Heart left ventricle (tissue), 13 donors: Measurements from ENCODE around the gene KRT80.

Experiments
- CTCF ChIP-seq, 12 donors: fragments of 200-600 bp; sonication (generic) in 4 of 12; IDR thresholded peaks; one replicate each; pipeline versions ENCODE4 v1.5.0 to v1.8.0; 2018 to 2022; ENCODE audit warnings: antibody characterized with exemption in 12 of 12, mild to moderate bottlenecking in 5 of 12
- POLR2A ChIP-seq, 2 donors: fragments of 450-650 bp; IDR thresholded peaks; one replicate each; pipeline ENCODE4 v1.6.1; 2017; ENCODE audit warnings: antibody characterized with exemption in 2 of 2, mild to moderate bottlenecking in 2 of 2, moderate library complexity in 2 of 2
- donor health status: ischemic (EF 13 %, LVEDD 7.1; RV severe dilation, severe dysfunction).
- donor health status: DM: no; HTN: yes; CAD: no.
- donor health status: DM: no; HTN: no; CAD: no.
- donor health status: ischemic (EF 25% LVEDD 6.9; RV normal size, moderate dysfunction).
- donor health status: ischemic (EF 25% LVEDD 5.7; RV mildly dilated, moderate dysfunction).
- donor health status: ischemic (EF 35%, LVEDD 5.7; RV mildly dilated, moderate dysfunction).
- donor health status: nonischemic (EF 11% LVEDD 7.7; RV severe dilation, severe dysfunction).
- donor health status: DM: yes; HTN: yes; CAD: no.
- donor health status: PGD.
- donor health status: ischemic (EF 29% LVEDD 5.4; RV normal size, mild dysfunction).
- donor health status: nonischemic (EF 23%, LVEDD 6.1; RV moderate dilation, normal function).

GRCh38 chr12:52201451-52201839 lies 9.6 kb upstream of the KRT80 start:
- TF ChIP-seq POLR2A (IDR thresholded peaks at IDR 0.05) = no peak
- no peak for TF ChIP-seq CTCF (IDR thresholded peaks at IDR 0.05)
